ENCODE results near the gene CD22.
"Not testable (repeated sequence)": the region's sequence is repeated elsewhere in the genome, so short reads cannot be mapped to it uniquely, and the experiment has no call there.

The CD22 gene

DNA sequence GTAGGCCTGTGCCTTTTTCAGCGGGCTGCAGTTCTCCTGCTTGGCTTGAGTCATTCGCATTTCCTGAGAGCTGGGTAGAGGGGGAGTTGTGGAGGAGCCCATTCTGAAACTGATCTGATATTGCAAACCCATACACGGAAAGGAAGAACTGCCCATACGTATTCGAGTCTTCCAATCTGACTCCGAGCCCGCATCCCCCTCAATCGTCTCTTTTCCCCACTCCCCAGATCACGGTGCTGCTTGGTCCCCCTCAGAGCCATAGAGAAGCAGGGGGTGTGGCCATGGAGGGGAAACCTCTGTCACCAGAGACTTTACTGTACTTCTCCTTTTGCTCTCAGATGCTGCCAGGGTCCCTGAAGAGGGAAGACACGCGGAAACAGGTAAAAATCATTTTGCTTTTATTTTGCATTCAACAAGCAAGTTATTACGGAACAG is at the start of gene CD22:
CD22 (plus strand) TSS at position 337 of the 435 bp plus-strand sequence. CDS start 2,854 bp downstream, outside the sequence.
- DNase-seq, result no peak

GRCh38 chr19:35279374-35279773 is 49.6 kb upstream of the CD22 start:
- DNase-seq, result no peak

GRCh38 chr19:35279985-35280821 is 48.8 kb upstream of the CD22 start:
- peak; percentile 79 for DNase-seq

DNA sequence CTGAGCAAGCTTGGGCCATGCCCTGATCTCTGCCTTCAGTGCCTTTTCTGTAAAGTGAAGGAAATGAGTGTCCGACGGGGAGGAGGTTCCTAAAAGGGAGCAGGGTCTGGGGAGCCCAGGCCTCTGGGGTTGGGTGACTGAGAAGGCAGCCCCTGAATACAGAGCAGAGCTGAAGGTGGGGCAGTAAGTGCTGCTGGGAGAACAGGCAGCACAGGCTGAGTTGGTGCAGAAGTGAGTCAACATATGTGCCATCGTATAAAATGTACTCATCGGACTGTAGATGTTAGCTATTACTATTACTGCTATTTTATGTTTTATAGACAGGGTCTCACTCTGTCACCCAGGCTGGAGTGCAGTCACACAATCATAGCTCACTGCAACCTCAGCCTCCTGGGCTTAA is 47.7 kb upstream of the CD22 start:
- DNase-seq, result no peak

DNA sequence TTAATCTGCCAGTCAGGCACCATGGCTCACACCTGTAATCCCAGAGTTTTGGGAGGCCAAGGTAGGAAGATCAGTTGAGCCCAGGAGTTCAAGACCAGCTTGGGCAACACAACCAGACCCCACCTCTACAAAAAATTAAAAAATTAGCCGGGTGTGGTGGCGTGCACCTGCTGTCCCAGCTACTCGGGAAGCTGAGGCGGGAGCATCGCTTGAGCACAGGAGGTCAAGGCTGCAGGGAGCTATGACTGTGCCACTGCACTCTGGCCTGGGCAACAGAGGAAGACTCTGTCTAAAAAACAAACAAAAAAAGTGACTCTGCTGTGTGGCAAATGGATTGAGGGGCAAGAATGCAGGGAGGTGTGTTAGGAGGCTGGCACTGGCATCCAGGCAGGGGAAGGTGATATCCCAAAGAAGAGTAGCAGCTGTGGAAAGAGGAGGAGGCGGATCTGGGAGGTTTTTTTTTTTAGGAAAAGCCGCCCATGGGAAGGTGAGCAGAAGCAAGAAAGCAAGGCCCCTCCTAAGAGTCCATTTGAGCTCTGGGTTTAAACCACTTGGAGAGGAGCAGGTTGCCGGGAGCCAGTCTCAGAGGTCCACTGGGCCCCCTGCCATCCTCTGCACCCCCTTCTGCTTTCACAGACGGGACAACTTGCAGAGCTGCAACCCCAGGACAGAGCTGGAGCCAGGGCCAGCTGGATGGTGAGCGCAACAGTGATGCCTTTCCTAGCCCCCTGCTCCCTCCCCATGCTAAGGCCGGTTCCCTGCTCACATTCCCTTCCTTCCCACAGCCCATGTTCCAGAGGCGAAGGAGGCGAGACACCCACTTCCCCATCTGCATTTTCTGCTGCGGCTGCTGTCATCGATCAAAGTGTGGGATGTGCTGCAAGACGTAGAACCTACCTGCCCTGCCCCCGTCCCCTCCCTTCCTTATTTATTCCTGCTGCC is 44.6 kb upstream of the CD22 start:
- peak; percentile 55 for DNase-seq

DNA sequence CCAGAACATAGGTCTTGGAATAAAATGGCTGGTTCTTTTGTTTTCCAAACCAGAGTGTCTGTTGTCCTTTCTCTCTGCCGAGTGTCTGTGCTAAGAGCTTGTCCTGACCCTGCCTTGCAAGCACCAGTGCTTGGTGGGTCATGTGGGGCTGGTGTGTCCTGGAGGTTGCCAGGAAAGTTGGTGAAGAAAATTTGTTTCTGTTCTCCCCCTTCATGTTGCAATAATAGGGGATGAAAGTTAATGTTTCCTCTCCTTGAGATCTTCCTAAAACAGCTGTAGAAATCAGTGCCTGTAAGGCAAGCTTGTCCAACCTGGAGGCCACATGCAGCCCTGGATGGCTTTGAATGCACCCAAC is 43.9 kb upstream of the CD22 start:
- no peak for DNase-seq

DNA sequence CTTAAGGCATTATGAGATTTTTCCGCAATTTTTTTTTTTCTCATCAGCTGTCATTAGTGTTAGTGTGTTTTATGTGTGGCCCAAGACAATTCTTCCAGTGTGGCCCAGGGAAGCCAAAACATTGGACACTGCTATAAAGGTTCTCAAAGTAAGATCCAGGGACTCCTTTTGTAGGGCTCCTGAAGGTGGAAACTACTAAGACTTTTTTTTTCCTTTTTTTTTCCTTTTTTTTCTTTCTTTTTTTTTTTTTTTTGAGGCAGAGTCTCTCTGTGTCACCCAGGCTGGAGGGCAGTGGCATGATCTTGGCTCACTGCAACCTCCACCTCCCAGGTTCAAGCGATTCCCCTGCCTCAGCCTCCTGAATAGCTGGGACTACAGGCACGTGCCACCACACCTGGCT is 43.5 kb upstream of the CD22 start:
- not testable (repeated sequence) for DNase-seq

- DNase-seq, result not testable (repeated sequence)
These were observed 42.9 kb upstream of the CD22 start for GRCh38 chr19:35286101-35286500.

DNA sequence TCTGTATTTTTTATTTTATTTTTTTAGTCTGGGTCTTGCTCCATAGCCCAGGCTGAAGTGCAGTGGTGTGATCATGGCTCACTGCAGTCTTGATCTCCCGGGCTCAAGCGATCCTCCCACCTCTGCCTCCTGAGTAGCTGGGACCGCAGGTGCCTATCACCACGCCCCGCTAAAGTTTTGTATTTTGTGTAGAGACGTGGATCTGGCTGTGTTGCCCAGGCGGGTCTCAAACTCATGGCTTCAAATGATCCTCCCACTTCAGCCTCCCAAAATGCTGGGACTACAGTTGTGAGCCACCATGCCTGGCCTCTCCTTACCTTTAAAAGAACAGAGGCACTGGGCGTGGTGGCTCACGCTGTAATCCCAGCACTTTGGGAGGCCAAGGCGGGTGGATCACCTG is 41.3 kb upstream of the CD22 start:
- DNase-seq, result no peak

DNA sequence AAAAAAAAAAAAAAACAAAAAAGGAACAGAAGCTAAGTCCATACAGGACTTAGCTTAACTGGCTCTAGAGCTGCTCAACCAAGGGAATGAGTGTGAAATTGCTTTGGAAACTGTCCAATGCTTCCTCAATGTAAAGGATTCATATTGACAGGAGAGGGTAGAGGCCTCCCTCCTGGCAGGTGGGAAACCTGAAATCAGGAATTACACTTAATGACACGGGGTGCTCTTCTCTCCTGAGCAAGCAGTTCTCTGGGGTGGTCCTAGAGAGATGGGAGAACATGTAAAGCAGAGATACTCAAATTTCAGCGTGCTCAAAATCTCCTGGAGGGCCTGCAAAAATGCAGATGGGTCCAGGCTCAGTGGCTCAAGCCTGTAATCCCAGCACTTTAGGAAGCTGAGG is 40.7 kb upstream of the CD22 start:
- DNase-seq, result no peak

DNA sequence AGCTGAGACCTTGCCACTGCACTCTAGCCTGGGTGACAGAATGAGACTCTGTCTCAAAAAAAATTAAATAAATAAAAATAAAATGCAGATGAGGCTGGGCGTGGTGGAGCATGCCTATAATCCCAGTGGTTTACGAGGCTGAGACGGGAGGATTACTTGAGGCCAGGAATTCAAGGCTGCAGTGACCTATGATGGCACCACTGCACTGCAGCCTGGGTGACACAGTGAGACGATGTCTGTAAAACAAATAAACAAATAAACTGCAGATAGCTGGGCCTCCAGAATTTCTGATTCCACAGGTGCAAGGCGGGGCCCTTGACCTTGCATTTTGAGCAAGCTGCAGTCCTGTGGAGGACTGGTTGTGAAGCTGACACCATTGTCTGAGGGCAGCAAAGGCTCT is 40.1 kb upstream of the CD22 start:
- no peak for DNase-seq

DNA sequence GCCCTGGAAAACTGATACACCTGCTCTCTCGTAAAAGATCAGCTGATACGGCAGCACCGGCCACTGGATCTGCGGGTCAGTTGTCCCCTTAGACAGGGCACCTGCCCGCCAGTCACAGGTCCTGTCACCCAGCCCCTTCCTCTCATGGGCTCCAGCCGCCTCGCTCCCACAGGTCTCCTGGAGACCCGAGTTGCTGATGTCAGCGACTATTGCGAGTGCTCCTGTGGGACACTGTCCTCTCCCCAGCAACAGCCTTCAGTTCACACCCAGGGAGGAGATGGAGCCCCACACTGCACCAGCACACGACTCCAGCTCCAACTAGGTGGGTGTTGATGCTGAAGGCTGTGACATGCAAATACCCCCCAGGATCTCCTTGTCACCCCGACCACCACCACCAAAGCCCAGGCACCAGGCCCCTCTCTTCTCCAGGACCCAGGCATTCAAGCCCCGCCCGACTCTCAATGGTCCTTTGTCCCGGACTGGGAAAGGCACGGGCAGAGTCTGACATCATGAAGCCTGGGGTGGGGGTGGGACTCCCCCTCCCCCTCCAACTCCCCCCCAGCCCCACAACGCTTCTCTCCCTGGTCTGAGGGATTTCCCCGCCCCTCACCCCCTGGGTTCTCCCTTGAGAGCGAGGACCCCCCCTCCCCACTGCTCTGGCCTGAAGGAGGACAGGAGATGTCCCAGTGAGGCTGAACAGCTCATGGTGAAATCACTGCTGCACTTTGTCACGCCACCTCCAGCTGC is 38.4 kb upstream of the CD22 start:
- DNase-seq, result no peak

- no peak for DNase-seq
These were observed 37.7 kb upstream of the CD22 start for GRCh38 chr19:35291259-35291658.

GRCh38 chr19:35291916-35292315 is 37.1 kb upstream of the CD22 start, which contains the start of gene MAG:
TSS of gene MAG (plus strand) at chr19:35292161. CDS start at chr19:35295409, 3,248 bp downstream.
- DNase-seq, result no peak

GRCh38 chr19:35292421-35293362 is 36.3 kb upstream of the CD22 start:
- no peak for DNase-seq

DNA sequence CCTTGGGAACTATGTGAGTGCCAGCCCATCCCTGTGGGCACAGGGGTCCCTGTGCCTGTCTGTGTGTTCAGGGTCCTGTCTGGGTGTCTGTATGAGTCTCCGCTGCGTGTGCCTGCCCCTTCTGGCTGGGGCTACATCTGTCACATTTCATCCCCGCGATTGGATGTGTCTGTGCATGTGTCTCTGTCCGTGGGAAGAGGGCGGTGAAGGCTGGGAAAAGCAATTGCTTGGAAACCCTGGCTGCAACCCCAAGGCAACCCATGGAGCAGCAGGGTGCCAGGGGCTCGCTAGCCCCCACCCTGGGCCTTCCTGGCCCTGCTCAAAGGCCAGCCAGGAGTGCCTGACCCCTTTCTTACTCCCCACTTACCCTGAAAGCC is 35.6 kb upstream of the CD22 start:
- DNase-seq, result no peak

DNA sequence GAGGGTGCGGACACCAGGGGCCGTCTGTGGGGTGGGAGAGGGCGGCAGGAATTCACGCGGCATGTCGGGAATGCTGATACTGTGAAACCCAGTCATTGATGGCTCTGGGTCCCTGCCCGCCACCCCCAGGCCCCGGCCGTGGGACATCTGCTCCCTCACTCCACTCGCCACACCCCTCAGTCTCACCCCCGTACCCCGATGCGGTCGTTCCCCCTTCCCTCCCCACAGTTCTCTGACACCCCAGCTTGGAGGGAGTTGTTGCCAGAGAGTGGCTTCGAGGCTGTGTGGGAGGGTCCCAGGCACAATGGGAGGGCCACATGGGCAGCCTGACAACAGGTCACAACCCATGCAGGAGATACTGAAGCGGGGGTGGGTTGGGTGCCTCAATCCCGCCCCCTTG is 35.2 kb upstream of the CD22 start:
- DNase-seq, result no peak

GRCh38 chr19:35294328-35294727 is 34.7 kb upstream of the CD22 start:
- no peak for DNase-seq

DNA sequence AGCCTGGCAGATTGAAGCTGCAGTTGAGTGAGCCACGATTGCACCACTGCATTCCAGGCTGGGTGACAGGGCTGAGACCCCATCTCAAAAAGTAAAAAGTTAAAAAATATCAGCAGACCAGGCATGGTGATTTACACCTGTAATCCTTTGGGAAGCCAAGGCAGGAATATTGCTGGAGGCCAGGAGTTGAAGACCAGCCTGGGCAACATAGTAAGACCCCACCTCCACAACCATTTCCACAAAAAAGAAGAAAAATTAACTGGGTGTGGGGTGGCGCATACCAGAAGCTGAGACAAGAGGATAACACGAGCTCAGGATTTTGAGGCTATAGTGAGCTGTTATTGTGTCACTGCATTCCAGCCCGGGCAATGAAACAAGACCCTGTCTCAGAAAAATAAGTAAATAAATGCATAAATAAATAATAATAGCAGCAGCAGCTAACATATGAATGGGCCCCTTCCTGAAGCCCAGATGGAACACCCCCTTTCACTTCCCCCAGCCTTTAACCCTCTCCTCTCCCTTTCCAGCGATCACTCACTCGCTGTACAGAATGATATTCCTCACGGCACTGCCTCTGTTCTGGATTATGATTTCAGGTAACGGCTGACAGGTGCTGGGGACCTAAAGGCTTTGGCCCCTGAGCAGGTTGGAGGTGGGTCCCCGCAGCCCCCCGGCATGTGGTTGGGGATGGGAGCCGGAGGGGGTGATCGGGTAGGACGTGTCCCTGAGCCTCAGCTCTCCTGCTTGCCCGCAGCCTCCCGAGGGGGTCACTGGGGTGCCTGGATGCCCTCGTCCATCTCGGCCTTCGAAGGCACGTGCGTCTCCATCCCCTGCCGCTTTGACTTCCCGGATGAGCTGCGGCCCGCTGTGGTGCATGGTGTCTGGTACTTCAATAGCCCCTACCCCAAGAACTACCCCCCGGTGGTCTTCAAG is 33.9 kb upstream of the CD22 start:
- DNase-seq, result no peak

GRCh38 chr19:35295792-35296462 is 33.1 kb upstream of the CD22 start:
- DNase-seq, result no peak

All from NCI-H2171 treated with DMSO at 0.1 percent for 48 hours (cell line).